NOMO-1 treated with DMSO at 0.1 percent for 48 hours (cell line): Measurements from ENCODE around the gene M1AP.

Experiments
- DNase-seq: peaks from one replicate; lab custom pipeline; 2025; ENCODE audit not compliant: unreplicated experiment; lab: John Stamatoyannopoulos, UW

M1AP gene

DNA sequence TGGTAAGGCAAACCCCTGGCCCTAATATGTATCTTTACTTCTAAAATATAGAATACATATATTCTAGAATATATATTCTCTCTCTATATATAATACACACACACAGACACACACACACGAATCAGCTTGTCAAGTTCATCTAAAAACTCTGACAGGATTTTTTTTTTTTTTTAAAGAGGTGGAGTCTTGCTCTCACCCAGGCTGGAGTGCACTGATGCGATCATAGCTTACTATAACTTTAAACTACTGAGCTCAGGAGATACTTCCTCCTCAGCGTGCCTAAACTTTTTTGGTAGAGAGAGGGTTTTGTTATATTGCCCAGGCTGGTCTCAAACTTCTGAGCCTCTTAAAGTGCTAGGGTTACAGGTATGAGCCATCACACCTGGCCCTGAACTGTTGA is 48.5 kb downstream of the M1AP start:
- no peak for DNase-seq

DNA sequence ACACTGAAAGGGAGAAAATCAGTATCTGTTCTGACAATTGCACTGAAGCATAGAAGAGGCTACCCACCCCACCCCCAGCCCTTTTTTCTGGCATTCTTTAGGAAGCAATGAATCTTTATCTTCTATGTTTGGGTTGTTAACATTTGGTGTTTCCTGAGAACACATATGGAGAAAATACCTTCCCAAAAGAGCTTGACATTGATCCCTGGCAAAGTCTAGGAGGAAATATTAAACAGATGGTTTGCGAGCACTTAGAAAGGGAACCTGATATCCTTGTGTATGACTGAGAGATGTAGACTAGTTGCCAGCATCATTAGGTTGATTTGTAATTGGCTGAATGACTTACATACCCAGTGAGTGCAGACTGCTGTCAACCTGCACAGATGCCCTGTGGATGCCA is 50.7 kb downstream of the M1AP start:
- no peak for DNase-seq

DNA sequence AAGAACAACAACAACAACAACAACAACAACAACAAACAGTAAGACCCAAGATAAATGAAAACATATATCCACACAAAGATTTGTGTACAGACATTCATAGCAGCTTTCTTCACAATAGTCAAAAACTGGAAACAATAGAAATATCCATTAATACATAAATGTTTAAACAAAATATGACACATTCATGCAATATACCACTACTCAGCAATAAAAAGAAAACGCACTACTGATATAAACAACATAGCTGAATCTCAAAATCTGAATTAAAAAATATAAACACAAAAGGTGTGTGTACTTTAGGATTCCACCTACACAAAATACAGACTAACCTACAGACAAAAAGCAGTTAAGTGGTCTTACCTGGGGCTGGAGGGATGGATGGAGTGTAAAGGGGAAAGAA is 51.5 kb downstream of the M1AP start:
- no peak for DNase-seq

DNA sequence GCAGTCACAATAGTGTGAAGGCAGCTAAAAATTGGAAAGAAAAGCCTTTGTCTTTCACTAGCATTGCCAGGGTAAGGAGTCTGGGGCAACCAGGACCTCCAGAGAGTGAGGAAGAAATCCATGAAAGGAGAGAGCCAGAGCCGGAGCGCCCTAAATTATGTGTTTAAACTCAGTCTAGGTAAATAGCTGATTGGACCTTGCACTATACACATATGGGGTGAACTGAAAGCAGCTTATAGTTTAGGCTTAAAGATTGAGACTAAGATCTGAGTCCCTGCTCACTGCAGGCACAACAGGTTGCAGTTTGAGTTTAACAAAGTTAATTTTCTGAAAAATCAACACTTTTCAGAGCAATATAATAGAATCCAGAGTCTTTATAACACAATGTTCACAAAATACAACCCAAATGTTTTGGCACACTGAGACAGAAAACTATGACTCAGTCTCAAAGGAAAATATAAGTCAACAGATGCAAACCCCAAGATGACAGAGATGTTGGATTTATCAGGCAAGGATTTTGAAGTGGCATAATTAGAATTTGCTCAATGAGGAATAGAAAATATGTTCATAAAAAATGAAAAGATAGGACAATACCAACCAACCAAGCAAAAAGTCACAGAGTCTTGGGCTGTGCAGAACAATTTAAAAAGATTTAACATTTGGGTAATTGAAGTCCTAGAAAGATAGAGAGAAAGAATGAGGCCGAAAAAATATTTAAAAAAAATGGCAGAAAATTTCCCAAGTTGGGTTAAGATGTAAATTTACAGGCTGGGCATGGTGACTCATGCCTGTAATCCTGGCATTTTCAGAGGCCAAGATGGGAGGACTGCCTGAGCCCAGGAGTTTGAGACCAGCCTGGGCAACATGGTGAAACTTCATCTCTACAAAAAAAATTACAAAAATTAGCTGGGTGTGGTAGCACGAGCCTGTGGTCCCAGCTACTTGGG is 54.0 kb downstream of the M1AP start:
- no peak for DNase-seq

DNA sequence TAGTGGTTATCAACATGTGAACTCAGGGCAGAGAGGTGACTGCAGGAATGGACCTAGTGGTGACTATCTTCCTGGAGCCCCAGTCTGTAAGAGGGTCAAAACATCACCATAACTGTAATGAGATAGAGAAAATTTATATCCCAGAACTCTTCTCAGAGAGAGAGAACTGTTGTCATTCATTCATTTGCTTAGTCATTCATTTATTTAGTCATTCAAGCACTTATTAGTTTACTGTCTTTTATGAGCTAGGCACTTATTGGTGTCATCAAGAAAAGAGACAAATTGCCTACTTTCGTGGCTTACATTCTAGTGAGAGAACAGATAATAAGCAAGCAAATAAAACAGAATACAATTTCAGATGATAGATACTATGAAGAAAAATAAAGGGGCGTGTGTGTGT is 59.5 kb downstream of the M1AP start:
- DNase-seq, result no peak

DNA sequence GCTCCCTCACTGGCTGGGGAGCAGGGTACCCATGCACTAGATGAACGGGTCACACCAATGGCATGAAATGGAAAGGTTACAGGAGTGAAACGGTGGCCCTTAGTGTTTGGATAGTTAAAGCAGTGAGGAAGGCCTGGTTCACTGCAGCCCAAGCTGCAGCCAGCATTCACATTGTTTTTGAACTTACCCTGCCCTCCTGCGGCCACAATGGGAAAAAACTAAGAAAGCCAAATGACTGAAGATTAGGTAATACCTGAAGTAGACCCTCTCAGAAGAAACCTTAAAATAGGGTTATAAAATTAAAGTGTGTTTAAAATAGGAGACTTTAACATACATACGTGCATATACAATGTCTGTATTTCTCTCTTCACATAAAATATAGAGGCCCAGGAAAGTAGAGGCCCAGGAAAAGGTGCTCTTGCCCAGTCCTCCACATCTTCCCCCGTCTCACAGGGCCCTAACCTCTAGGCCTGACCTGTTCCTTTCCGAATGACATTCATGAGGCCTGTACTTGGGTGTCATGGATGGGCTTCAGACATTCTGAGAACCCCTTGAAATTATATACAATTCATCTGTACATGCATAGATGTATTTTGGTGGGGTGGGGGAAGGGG is 60.4 kb downstream of the M1AP start:
- DNase-seq, result peak; percentile 80

DNA sequence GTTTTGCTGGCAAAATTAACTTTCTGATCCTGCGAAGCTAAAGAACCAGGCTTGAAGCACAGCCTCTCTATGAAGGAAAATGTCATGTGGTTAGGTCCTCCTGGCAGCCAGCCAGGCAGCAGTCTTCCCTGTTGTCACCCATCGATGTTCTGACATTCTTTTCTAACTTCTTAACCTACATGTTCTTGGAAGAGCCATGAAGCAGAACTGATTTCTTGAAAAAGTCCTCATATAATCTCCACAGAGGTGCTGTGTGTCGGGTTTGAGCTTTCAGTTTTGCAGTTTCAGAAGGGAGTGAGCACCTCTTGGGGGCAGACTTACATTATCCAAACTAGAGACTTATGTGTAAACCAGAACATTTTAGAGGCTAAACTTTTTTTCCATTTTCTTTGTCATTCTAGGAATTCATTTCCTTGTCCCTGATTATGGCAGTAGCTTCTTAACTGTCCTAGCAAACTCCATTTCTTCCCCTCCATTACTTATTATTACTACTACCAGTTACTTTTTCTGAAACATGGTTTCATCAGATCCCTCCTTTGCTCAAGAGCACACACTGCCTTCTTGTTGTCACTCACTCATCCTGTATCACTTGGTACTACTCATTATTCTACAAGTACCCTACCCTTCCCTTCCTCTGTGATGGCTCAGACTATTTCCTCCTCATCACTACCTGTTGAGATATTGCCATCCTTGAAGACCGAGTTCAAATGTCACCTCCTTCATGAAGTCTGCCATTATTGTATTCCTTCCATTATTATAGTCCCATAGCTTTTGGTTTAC is 62.5 kb downstream of the M1AP start:
- no peak for DNase-seq

DNA sequence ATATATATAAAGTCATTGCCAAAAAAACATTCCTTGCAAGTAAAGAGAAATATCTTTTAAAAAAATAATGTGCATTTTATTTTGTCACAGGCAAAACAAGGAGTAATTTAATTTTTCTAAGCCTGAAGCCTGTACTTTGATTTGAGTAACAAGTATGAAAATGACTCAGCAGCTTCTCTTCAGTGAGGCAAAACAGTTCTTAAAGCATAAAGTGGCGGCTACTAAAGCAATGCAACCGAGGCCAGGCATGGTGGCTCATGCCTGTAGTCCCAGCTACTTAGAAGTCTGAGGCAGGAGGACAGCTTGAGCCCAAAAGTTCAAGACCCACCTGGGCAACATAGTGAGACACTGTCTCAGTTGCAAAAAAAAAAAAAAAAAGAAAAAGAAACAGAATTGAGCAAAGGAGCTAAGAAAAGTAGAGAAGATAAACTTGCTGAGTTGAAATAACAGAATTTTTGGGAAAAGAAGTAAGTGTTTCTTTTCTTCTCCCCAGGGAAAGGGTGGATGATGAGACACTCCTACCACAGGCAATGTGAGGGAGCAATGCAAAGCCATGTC is 64.0 kb downstream of the M1AP start:
- DNase-seq, result peak; percentile 12

DNA sequence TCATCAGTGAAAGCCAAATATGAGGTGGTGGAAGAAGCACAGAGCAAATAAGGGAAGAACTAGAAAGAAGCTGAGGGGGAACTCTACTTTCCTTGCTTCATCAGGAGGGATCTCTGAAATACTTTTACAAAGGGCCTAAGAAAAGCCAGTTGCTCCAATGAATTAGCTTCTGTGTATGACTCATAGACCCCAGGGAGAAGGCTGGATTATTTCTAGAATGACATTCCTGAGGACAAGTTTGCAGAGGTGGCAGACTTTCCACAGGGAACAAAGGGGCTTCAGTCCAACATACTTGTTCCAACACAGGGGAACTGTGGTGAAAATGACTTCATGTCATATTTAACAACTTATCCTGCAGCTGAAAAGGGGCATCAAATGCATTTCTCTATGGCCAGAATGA is 64.6 kb downstream of the M1AP start:
- no peak for DNase-seq

DNA sequence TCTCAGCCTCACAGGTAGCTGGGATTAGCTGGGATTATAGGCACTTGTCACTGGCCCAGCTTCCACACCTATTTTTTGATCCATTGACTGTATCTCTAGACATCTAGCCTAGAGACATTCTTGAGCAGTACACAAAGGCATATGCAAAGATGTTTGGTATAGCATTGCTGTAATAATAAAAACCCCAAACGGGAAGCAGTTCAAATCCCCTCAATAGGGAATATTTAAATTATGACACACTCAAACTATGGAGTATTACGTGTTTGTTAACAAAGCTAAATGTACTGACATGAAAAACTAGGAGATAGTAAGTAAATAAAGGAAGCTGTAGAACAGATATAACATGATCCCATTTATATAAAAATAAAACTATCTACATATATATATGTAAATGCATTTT is 65.9 kb downstream of the M1AP start:
- no peak for DNase-seq

DNA sequence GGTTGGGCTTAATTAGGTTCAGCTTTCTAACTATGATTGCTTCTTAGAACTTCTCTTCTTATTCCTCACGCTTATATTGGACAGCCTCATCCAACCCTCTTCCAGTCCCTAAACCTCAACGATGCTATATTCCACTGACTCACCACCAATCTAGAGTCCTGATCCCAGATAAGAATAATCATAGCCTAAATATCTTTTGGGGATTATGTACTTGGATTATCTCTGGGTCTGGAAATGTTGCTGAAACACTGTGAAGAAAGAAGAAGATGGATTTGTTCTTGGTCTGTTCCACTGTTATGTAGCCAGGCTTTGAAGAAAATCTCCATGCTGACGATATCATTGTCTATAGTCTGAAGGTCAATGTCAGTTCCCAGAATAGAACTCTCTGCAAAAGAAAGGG is 66.7 kb downstream of the M1AP start:
- DNase-seq, result no peak

DNA sequence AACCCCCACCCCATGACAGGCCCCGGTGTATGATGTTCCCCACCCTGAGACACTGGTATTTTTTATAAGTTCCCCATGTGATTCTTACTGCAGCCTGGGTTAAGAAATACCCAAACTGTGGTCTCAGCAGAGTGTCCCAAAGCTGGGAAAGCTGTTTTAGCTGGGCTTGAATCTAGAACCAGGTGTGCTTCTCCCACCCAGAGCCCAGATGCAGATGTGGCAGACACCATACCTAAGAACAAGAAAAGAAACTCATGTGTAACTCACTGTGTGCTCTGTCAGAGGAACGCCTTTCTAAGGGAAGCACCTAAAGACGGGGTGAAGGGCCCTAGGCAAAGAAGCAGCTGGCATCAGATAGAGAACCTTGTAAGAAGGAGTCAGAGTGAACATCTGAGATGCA is 69.7 kb downstream of the M1AP start:
- DNase-seq, result no peak

DNA sequence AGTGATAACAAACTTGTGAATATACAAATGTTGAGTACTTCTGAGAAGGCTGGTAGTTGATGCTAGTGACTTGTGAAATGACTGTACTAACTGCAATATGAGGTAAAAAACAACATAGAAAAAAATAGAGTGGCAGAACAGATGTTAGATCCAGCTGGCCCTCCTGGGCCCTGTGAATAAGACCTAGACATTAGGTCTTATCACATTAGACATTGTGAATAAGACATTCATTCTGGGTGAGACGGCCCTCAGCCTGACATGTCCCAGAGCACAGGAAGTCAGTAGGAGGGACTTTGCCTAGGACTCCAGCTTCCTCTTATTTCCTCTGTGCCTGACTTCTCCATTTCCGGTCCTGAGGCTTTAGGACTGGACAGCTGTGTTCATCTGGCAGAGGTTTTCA is 70.7 kb downstream of the M1AP start:
- peak; percentile 57 for DNase-seq

DNA sequence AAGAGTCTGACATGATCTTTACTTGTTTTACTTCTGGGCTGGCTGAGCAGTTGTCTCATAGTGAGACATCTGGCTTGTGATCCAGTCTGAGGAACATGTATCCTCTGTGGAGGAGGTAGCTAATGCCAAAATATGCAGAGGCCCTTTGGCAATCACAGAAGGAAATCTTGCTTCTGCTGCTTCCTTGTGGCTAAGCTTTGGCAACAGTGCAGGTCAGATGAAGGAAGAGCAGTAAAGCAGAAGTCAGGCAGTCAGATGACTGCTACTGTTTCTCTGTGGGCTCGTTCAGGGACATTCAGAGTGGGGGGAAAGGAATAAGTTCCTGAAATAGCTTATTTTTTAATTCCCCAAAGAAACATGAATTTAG is 71.3 kb downstream of the M1AP start:
- peak; percentile 91 for DNase-seq

DNA sequence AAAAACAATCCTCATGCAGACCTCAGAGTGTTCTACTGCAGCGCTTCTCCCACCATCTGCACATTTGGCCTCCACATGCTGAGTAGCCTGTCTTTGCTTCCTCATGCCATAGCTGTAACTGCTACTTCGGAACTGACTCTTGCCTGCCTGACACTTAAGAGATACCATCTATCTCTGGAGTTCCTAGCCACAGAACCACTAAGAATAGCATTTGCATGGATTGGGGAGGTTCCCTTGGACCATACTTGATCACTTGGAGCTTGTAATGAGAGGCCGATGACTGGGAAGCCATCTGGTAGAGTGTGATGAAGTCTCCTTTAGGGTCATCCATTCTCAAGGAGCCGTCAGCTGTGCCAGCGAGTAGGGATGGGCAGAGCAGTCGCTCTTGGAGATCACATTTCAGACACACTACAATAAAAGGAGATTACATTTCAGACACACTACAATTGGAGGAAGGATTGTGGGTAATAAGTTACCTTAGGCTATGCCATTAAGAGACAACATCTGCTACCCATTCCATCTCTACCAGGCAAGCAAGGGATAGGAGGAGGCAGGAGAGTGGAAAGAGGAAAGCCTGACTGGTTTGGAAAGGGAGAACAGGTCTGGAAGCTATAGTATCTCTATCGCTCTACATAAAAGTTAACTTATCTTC is 71.8 kb downstream of the M1AP start:
- no peak for DNase-seq

DNA sequence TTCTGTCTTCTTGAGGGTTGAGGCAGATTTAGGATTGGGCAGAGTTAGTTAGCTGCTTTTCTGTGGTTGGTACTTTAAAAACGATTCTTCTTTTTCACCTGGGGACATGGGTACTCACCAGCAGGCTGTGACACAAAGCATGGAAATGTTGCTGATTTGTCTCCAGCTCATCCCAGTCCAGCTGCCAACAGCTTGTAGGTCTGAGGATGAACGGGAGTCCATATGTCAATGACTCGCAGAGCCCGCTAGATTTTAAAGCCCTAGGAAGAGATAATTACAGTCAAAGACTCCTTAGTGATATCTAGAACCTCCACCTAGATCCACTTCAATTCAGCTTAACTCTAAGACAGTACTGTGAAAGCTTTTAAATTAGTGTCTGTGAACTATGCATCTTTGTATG is 72.8 kb downstream of the M1AP start:
- DNase-seq, result no peak

DNA sequence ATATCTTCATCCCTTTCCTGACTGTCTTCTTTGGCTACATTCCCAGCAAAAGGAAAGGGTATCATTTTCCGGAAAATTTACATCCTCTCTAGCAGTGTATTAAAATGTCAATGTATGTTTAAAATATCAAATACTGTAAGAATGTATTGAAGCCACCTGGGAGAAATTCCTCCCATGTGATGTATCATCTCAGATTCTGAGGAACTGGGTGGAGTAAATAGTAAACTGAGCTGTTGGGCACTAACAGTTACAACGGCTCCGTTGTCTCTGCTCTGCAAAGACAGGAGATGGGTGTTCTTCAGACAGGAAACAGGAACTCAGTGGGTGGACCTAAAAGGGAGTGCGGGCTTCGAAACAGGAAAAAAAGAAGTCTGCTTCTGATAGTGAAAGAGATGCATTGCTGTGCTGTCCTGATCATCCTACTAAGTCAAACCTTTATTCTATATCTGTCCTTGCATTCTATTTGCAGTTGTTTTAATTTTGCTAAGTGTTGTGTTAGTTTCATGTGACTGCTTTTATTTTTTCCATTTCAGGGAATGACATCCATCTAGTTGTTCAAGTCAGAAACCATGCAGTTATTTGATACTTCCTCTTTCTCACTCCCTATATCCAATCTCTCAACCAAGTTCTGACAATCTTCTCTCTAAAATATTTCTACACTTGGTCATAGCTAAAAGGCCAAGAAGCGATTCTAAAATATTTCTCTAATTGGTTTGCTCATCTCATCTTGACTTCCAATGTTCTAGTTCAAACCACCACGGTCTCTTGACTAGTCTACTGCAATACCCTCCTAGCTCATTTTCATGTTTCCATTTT is 74.2 kb downstream of the M1AP start:
- DNase-seq, result peak; percentile 90

DNA sequence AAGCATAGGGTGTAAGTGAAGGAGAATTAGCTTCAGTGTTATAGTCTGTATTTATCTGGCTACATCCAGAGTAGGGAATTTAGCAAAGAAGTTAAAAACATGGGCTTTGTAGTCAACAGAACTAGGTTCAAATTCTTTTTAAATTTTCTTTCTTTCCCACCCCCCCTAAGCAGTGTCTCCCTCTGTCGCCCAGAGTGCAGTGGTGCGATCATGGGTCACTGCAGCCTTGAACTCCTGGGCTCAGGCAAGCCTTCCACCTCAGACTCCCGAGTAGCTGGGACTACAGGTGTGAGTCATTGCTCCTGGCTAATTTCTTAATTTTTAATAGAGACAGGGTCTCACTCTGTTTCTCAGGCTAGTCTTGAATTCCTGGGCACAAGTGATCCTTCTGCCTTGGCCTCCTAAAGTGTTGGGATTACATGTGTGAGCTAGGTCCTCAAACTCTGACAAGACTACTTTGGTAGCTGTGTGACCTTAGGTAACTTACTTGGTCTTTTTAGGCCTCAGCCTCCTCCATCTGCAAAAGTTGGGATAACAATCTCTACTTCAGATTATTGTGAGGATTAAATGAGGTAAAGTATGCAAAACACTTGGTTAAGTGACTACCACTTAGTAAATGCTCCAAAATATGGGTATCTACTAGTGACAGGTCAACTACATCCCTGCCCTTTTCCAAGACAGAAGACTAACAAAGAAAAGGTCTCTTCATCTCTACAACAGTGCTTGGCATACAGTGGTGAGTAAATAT is 75.8 kb downstream of the M1AP start:
- DNase-seq, result no peak

DNA sequence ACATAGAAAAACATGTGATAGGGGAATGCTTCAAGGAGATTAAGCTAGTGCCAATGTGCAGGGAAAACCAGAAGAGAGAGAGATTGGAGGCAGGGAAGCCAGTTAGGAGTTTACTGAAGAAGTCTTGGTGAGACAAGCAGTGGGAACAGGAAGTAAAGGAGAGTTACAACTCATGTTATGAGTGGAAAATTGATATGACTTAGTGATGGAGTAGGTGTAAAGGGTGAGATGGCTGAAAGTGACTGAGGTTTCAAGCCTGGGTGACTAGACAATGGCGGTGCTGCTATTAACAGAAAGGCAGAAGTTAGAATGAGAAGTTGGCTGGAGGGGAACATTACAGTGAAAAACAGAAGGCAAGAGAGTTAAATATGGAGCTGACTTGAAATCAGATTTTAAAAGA is 77.1 kb downstream of the M1AP start:
- peak; percentile 37 for DNase-seq

DNA sequence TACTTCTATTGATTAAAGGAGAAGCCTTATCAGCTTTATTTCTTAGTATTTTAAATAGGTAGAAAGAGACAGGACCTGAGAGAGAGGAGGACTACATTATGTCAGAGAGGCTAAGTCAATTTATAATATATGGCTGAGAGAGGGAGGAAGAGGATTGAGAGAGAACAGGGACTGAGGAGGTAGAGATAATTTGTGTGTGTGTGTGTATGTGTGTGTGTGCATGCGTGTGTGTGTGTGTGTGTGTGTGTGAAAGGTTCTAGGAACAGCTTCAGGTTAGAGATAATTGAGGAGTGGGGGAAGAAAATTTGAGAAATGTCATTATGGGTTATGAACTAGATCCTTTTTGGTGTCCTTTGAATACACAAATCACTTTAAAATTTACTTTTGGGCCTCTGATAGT is 78.4 kb downstream of the M1AP start:
- DNase-seq, result no peak
